SU-DHL-6 (cell line): Measurements from ENCODE around the gene ACE.

ENCODE experiments used
- EZH2phosphoT487 ChIP-seq: fragments of 200-600 bp; sonication (generic), shearing (Covaris generic); conservative IDR thresholded peaks from 2 replicates; pipeline ENCODE4 v1.6.1; 2018; ENCODE audit warnings: mild to moderate bottlenecking, antibody characterized with exemption, low read length, moderate library complexity, mixed read lengths
- TF ChIP-seq, protein P1 (sequence below): fragments of 200-600 bp; sonication (generic); IDR thresholded peaks from one replicate; pipeline ENCODE4 v1.5.1; 2017; ENCODE audit warnings: antibody characterized with exemption, mild to moderate bottlenecking, low read length, moderate library complexity; ENCODE audit not compliant: insufficient read depth, poor library complexity, severe bottlenecking

DNA sequence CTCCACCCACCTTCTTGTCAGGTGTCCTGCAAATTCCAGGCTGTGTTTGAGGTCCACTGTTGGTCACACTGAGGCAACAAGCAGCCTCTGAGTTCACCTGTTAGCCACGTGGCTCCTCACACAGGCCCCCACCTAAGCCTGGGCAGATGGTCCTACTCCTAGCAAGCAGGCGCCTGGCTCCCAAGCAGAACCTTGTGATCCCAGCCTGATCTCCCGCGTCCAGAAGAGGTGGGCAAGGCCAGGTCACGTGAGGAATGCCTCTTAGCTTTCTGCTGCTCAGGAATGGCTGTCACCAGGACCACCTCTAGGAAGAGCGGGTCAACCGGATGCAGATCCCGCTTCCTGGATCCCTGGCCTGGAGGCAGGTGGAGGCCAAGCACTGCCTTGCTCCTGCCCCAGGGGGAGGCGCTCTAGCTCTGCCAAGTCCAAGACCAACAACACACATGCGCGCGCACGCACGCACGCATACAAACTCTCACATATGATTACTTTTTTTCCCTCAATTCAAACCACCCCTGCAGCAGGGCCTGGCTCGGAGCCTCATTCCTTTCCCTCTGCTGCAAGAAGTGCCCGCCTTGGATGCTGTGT is 40.2 kb upstream of the ACE start:
- TF ChIP-seq, protein P1, sequence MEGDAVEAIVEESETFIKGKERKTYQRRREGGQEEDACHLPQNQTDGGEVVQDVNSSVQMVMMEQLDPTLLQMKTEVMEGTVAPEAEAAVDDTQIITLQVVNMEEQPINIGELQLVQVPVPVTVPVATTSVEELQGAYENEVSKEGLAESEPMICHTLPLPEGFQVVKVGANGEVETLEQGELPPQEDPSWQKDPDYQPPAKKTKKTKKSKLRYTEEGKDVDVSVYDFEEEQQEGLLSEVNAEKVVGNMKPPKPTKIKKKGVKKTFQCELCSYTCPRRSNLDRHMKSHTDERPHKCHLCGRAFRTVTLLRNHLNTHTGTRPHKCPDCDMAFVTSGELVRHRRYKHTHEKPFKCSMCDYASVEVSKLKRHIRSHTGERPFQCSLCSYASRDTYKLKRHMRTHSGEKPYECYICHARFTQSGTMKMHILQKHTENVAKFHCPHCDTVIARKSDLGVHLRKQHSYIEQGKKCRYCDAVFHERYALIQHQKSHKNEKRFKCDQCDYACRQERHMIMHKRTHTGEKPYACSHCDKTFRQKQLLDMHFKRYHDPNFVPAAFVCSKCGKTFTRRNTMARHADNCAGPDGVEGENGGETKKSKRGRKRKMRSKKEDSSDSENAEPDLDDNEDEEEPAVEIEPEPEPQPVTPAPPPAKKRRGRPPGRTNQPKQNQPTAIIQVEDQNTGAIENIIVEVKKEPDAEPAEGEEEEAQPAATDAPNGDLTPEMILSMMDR, result no peak
- no peak for TF ChIP-seq EZH2phosphoT487
